ENCODE results near the gene KSR1.
"Not testable (repeated sequence)": the region's sequence is repeated elsewhere in the genome, so short reads cannot be mapped to it uniquely, and the experiment has no call there.

KSR1 gene

GRCh38 chr17:27424941-27425340 lies 31.3 kb upstream of the KSR1 start:
- no peak for DNase-seq
- in situ Hi-C loops (cut with HindIII; ENCODE audit: low pct_ligation_motif_present, low pct_unique_long_range_greater_than_20kb, low sequenced_read_pairs) = no loop called here

GRCh38 chr17:27425571-27425970 lies 30.7 kb upstream of the KSR1 start:
- not testable (repeated sequence) for DNase-seq

GRCh38 chr17:27425991-27426390 lies 30.3 kb upstream of the KSR1 start:
- in situ Hi-C loops (cut with HindIII; ENCODE audit: low pct_ligation_motif_present, low pct_unique_long_range_greater_than_20kb, low sequenced_read_pairs) = no loop called here
- no peak for DNase-seq

More at GRCh38 chr17:27425571-27425970, 30.7 kb upstream of the KSR1 start:
- in situ Hi-C loops (cut with HindIII; ENCODE audit: low pct_ligation_motif_present, low pct_unique_long_range_greater_than_20kb, low sequenced_read_pairs) = not testable (repeated sequence)

GRCh38 chr17:27426471-27426870 lies 29.8 kb upstream of the KSR1 start:
- DNase-seq; in situ Hi-C loops (cut with HindIII; ENCODE audit: low pct_ligation_motif_present, low pct_unique_long_range_greater_than_20kb, low sequenced_read_pairs): not testable (repeated sequence)

- DNase-seq; in situ Hi-C loops (cut with HindIII; ENCODE audit: low pct_ligation_motif_present, low pct_unique_long_range_greater_than_20kb, low sequenced_read_pairs): not testable (repeated sequence)
Observed at GRCh38 chr17:27427166-27427862, 28.9 kb upstream of the KSR1 start.

GRCh38 chr17:27428781-27429505 lies 27.3 kb upstream of the KSR1 start:
- in situ Hi-C loops (cut with HindIII; ENCODE audit: low pct_ligation_motif_present, low pct_unique_long_range_greater_than_20kb, low sequenced_read_pairs) = no loop called here
- DNase-seq = no peak

GRCh38 chr17:27429666-27430382 lies 26.4 kb upstream of the KSR1 start:
- in situ Hi-C loops (cut with HindIII; ENCODE audit: low pct_ligation_motif_present, low pct_unique_long_range_greater_than_20kb, low sequenced_read_pairs) = no loop called here
- DNase-seq = no peak

GRCh38 chr17:27430383-27430840 lies 25.8 kb upstream of the KSR1 start:
- in situ Hi-C loops (cut with HindIII; ENCODE audit: low pct_ligation_motif_present, low pct_unique_long_range_greater_than_20kb, low sequenced_read_pairs) = no loop called here
- DNase-seq = no peak

GRCh38 chr17:27430882-27431491 lies 25.3 kb upstream of the KSR1 start:
- DNase-seq = peak; percentile 53
- in situ Hi-C loops (cut with HindIII; ENCODE audit: low pct_ligation_motif_present, low pct_unique_long_range_greater_than_20kb, low sequenced_read_pairs) = no loop called here

GRCh38 chr17:27433521-27433920 lies 22.7 kb upstream of the KSR1 start:
- in situ Hi-C loops (cut with HindIII; ENCODE audit: low pct_ligation_motif_present, low pct_unique_long_range_greater_than_20kb, low sequenced_read_pairs) = no loop called here
- no peak for DNase-seq

GRCh38 chr17:27435431-27436070 lies 20.7 kb upstream of the KSR1 start:
- DNase-seq; in situ Hi-C loops (cut with HindIII; ENCODE audit: low pct_ligation_motif_present, low pct_unique_long_range_greater_than_20kb, low sequenced_read_pairs): not testable (repeated sequence)

- in situ Hi-C loops (cut with HindIII; ENCODE audit: low pct_ligation_motif_present, low pct_unique_long_range_greater_than_20kb, low sequenced_read_pairs) = no loop called here
- no peak for DNase-seq
Observed at GRCh38 chr17:27438348-27438998, 17.8 kb upstream of the KSR1 start.

- in situ Hi-C loops (cut with HindIII; ENCODE audit: low pct_ligation_motif_present, low pct_unique_long_range_greater_than_20kb, low sequenced_read_pairs) = no loop called here
Observed at GRCh38 chr17:27439342-27439741, 16.9 kb upstream of the KSR1 start.

GRCh38 chr17:27442702-27443101 lies 13.5 kb upstream of the KSR1 start:
- no peak for DNase-seq
- in situ Hi-C loops (cut with HindIII; ENCODE audit: low pct_ligation_motif_present, low pct_unique_long_range_greater_than_20kb, low sequenced_read_pairs) = no loop called here

More at GRCh38 chr17:27439342-27439741, 16.9 kb upstream of the KSR1 start:
- no peak for DNase-seq

GRCh38 chr17:27443491-27443890 lies 12.8 kb upstream of the KSR1 start:
- in situ Hi-C loops (cut with HindIII; ENCODE audit: low pct_ligation_motif_present, low pct_unique_long_range_greater_than_20kb, low sequenced_read_pairs) = no loop called here
- no peak for DNase-seq

GRCh38 chr17:27445971-27446370 lies 10.3 kb upstream of the KSR1 start:
- in situ Hi-C loops (cut with HindIII; ENCODE audit: low pct_ligation_motif_present, low pct_unique_long_range_greater_than_20kb, low sequenced_read_pairs) = no loop called here
- DNase-seq = no peak

- in situ Hi-C loops (cut with HindIII; ENCODE audit: low pct_ligation_motif_present, low pct_unique_long_range_greater_than_20kb, low sequenced_read_pairs) = no loop called here
- DNase-seq = no peak
Observed at GRCh38 chr17:27446569-27447301, 9.5 kb upstream of the KSR1 start.

Measured in ACHN (cell line).